HL-60/S4 treated with retinoic acid at 250 ng/mL for 4 days and 3 days (cell line): ENCODE measurements around the gene GOLGA6C.
"Not testable (repeated sequence)": the region's sequence is repeated elsewhere in the genome, so short reads cannot be mapped to it uniquely, and the experiment has no call there.

Source experiments
- in situ Hi-C: fragments of 300-500 bp; cut with MboI; formaldehyde crosslinking; loops from 2 replicates; pipeline ENCODE4 v1.7.0; 2022; ENCODE audit warnings: low sequenced_read_pairs

The GOLGA6C gene

DNA sequence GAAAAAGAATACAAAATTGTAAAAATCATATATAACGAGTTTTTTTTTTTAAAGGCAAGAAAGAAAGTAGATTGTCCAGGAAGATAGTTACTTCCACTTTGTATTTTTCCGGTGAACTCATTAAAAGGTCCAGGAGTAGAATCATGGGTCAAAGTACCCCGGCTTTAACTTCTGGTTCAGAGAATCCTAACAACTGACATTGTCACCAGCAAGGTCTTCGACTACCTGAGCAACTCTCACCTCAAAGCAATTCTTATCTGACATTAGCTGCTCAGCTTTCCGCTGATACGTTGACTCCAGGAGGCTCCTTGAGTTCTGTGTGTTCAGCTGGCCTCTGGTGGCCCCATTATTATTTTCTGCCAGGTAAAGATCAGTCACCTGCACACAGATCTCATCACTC lies 9.1 kb upstream of the GOLGA6C start:
- in situ Hi-C loops: not testable (repeated sequence)

DNA sequence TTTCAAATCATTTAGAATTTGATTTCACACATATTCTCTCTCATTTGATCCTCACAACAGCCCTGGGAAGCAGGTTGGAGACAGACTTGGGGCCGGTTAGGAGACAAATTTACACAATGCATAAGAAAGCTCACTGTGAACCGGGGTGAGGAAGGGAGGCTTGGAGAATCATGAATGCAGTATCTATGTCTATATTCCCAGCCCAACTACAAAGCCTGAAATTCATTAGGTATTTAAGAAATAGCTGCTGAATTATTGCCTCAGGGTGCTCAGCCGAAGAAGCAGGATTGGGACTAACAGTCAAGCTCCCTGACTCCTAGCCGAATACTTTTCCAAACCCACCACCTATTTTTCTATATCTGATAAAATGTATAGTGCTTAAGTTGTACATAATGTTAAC lies 8.4 kb upstream of the GOLGA6C start:
- in situ Hi-C loops: no loop called here

DNA sequence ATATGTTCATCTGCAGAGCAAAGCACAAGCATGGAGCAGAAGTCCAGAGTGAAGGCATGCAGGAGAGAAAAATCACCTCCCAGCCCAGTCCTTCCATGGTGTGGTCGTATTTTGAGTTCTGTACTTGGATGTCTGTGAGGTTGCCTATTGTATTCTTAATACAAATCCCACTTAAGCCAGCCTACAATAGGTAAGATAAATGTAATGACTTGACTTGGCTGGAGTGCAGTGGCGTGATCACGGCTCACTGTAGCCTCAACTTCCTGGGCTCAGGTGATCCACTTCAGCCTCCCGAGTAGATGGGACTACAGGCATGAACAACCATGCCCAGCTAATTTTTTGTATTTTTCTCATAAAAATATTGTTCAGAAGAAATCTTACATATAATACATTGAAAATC lies 6.8 kb upstream of the GOLGA6C start:
- in situ Hi-C loops: not testable (repeated sequence)

DNA sequence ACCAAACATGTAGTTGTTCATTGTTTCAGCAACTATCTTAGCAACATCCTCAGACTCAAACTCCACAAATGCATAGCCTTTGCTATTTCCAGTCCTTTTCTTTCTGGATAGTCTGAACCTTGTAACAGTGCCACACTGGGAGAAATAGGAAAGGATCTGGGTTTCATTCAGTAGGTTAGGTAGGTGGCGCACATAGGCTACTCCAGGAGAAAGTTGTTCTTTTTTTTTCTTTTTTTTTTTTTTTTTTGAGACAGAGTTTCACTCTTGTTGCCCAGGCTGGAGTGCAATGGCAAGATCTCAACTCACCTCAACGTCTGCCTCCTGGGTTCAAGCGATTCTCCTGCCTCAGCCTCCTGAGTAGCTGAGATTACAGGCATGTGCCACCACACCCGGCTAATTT lies 5.8 kb upstream of the GOLGA6C start:
- in situ Hi-C loops: not testable (repeated sequence)

DNA sequence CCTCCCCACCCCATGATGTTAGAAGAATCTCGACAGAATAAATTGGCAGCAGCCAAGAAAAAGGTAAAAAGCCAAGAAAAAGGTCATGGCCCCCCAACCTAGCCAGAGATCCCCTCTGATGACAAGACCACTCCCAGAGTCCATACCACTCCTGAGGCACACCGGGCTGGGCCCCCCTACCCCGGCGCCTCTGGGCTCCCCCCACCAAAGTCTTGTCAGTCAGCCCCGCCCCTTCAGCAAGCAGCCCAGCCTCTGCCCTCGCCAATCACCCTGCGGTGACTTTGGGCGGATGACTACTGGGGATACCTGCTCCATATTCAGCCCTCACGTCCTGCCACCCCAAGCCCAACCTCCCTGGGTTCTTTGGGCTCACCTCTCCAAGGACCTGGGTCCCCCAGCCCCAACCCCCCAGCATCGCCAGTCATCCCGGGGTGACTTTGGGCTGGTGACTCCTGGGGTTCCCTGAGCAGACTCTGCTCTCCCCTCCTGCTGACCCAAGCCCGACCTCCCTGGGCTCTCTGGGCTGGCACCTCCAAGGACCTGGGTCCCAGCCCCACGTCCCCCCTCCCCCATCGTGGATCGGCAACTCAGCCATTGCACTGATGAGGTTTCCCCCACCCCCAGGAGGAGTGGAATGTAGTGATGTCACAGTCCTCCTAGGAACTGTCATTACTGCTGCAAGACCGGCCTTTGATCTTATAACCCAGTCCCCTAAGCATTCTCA lies 648 bp downstream of the GOLGA6C start:
- in situ Hi-C loops: not testable (repeated sequence)

DNA sequence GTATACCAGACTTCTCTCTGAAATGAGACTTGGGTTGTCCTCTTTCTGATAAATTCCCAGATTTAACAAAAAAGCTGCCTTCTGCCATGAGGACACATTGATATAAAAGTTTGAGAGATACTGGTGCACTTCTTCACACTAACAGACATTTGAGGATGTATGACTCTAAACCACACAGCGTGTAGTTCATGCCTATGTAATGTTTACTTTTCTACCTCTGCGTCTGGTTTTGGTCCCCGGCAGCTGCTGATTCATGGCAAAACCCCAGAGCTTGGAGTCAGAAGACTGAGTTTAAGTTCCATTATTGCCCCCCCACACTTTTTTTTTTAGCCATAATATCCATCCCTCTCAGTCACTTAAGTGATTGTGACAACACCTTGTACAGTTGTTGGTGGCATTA lies 1.7 kb downstream of the GOLGA6C start:
- in situ Hi-C loops: not testable (repeated sequence)

DNA sequence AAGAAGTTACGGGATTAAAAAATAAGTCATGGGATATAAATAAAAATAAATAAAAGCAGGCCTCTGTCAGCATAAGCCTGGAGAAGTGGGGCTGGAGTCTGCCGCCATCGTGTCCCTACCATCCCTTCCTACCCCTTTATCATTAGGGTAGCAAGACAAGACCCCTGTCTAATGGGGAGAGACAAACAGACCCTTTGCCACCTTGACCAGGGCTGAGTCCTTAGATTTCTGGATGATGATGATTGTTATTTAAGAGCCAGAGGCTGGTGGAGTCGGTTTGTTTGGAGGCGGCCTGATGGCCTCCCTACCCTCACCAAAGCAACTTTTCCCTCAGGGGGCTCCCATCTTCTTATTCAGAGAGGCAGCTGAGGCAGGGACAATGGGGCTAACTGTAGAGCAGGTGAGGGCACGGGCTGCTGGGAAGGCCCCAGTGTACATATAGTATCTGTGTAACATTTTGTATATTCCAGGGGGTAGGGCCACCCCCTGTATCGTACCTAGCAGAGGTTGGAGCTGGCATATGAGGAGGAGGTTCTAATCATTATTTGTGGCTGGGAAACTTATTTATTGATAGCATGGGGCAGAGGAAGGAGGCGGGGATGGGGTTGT lies 15.7 kb downstream of the GOLGA6C start:
- in situ Hi-C loops: not testable (repeated sequence)

DNA sequence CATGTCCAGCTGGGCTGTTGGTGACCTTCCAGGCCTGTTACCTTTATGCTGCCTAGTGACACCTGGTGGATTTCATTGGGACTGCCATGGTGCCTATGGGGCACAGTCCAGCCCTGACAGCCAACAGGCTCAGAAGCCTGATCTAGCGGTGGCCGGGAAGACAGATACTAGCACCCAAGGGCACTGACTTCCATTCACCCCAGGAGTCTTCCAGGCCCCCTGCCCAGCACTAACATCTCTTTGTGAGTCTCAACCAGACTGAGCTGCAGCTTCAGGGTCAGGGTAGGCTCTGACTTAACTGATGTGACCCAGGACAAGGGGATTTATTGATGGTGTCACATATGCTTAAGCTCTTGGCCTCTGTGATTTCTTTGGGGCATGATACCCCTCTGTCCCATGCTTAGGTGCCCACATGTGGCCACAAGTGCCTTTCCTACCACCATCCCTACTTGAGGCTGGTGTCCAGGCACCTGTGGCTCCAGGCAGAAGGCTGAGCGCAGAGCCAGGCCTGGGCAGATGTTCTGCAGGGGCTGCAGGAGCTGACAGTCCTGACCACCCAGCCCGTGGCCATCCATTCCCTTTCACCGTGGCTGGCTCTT lies 16.5 kb downstream of the GOLGA6C start:
- in situ Hi-C loops: not testable (repeated sequence)

DNA sequence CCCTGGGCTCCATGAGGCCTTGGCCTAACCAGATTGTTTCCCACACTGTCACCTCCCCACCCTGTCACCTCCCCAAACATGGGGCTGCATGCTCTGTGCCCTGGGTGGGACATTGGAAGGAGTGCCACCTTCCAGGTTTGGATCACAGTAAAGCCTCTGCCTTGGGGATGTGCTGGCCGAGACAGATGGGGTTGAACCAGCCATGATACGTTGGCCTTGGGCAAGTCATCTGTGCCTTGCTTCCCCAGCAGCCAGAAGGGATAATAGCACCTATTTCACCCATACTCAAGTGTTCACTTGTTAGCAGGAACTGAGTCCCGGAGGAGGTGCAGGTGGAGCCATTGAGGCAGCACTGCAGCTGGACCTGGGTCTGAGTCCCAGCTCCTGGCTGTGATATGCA lies 17.5 kb downstream of the GOLGA6C start:
- in situ Hi-C loops: not testable (repeated sequence)

DNA sequence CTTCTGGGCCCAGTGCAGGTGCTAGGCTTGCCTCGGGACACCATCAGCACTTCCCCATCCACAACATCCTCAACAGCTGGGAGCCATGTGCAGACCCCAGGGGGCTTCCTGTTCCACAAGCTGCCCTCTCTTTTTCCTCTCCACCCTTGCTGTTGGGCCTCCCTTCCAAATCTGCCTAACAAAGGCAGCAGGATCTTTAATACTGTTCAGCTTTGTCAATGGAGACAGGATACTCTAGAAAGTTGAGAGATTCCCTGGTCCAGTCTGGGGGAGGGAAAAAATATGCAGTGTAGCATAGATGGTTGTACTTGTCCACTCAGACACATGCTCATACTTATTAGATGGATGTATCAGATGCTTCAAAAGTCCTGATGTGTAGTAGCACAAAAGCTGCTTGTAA lies 20.4 kb downstream of the GOLGA6C start:
- in situ Hi-C loops: not testable (repeated sequence)

DNA sequence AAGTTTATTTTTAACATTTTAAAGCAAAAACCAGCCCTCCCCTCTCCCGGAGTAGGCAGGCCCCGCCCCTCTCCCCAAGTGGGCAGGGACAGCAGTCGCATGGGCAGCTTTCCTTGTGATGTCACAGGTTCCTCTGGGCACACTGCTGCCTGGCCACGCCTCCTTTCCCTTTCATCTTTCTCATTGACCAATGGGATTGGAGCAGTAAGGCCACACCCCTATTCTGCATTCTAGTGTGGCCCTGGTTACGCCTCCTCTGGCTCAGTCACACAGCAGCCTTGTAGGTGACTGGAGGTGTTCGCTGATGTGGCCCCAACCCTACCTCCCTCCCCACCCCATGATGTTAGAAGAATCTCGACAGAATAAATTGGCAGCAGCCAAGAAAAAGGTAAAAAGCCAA lies 24.4 kb downstream of the GOLGA6C start, which contains the start of gene GOLGA6D:
Gene GOLGA6D (plus strand): TSS at position 264 of the 400 bp plus-strand sequence. CDS start 41 bp downstream, at position 305.
- in situ Hi-C loops: not testable (repeated sequence)

DNA sequence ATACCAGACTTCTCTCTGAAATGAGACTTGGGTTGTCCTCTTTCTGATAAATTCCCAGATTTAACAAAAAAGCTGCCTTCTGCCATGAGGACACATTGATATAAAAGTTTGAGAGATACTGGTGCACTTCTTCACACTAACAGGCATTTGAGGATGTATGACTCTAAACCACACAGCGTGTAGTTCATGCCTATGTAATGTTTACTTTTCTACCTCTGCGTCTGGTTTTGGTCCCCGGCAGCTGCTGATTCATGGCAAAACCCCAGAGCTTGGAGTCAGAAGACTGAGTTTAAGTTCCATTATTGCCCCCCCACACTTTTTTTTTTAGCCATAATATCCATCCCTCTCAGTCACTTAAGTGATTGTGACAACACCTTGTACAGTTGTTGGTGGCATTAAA lies 26.0 kb downstream of the GOLGA6C start:
- in situ Hi-C loops: not testable (repeated sequence)

DNA sequence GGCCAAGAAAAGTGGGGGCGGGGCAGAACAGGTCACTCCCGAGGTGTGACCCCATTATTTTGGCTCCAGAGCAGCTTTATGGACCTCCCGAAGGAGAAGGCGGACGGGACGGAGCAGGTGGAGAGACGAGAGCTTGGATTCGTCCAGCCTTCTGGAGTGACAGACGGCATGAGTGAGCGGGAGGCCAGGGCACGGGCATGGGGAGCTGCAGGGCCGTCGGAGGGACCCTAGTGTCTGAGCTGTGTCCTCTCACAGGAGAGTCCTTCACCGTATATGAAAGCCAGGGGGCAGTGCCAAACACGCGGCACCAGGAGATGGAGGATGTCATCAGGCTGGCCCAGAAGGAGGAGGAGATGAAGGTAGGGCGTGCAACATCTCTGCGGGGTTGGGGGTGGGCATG lies 35.5 kb downstream of the GOLGA6C start:
- in situ Hi-C loops: not testable (repeated sequence)

DNA sequence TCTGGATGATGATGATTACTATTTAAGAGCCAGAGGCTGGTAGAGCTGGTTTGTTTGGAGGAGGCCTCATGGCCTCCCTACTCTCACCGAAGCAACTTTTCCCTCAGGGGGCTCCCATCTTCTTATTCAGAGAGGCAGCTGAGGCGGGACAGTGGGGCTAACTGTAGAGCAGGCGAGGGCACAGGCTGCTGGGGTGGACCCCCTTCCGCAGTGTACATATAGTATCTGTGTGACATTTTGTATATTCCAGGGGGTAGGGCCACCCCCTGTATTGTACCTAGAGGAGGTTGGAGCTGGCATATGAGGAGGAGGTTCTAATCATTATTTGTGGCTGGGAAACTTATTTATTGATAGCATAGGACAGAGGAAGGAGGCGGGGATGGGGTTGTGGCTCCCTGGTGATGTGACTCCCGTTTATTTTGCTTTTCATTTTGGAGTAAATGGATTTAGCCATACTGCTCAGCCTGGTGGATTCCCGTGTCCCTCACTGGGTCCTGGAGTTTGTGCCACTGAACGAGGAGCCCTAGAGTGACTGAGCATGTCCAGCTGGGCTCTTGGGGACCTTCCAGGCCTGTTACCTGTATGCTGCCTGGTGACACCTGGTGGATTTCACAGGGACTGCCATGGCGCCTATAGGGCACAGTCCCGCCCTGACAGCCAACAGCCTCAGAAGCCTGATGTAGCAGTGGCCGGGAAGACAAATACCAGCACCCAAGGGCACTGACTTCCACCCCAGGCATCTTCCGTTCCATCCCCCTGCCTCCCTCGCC lies 40.6 kb downstream of the GOLGA6C start:
- in situ Hi-C loops: not testable (repeated sequence)

DNA sequence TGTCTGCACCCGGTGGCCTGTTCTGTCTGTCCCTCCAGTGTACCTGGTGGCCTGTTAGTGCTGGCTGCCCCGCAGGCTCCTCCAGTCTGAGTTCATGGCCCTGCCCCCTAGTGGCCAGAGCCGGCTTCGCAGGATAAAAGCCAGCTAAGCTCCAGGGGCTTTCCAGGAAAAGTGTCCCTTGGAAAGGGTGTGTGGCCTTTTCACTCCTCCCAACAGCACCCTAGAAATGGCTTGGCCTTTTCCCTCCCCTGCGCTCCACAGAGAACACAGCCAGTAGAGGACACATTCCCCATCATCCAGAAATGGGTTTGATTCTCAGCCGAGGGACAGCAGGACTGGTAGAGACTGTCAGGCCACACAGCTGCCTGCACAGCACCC lies 41.2 kb downstream of the GOLGA6C start:
- in situ Hi-C loops: not testable (repeated sequence)

DNA sequence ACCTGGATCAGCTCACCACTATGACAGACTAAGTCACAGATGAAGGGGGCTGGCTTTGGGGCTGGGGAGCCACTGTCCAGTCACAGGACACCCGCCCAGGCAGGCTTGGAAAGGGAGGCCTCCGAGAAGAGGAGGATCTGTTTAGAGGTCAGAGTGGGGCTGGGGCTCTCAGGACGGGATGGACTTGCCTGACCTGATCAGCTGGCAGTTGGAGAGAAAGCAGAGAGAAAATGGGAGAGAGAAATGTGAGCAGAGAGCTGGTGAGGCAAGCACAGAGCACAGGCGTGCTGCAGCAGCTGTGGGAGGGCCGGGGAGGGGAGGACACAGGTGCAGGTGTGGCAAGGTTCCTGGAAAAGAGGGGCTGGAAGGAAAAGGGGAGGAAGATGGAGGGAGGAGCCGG lies 41.9 kb downstream of the GOLGA6C start:
- in situ Hi-C loops: not testable (repeated sequence)

DNA sequence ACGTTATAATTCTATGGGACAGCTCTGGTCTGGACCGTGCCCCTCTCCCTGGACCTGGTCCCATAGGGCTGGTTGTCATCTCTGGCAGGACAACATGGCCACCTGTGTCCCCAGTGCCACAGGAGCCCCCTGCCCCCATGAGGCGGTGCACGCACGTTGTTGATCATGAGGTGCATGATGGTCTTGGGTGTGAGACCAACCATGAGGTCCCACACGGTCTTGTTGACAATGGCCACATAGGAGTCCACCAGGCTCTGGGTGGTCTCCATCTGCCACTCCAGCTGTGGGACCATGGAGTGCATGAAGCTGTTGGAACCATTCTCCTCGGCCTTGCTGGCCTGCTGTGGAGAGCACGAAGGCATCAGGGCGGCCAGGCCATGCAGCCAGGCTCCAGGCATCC lies 44.2 kb downstream of the GOLGA6C start:
- in situ Hi-C loops: no loop called here

DNA sequence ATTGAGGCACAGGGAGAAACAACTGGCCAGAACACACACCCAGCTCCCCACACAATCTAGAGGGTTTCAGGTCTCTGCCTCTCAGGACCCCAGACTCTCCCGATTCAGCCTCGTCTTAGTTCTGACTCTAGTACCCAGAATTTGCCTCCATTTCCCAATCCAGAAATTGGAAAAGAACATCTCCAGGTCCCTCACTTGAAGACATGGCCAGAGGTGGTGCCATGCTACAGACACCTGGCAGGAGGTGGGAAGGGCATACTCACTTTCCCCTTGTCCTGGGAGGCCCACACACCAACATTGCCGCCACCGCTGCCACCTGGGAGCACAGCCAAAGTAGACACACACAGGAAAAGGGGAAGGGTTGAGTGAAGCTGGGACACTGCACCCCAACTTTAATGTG lies 44.6 kb downstream of the GOLGA6C start:
- in situ Hi-C loops: not testable (repeated sequence)

DNA sequence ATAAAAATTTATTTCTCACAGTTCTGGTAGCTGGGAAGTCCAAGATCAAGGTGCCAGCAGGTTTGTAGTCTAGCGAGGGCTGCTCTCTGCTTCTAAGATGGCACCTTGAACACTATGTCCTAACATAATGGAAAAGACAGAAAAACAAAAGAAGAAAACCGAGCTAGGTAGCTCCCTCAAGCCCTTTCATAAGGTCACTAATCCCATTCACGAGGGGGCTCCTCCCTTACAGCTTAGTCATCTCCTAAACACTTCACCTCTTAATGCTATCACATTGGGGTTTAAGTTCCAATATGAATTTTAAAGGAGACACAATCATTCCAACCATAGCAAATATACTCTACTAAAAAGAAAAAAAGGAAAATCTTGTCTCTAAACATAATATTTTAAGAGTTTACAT lies 48.1 kb downstream of the GOLGA6C start:
- in situ Hi-C loops: no loop called here

DNA sequence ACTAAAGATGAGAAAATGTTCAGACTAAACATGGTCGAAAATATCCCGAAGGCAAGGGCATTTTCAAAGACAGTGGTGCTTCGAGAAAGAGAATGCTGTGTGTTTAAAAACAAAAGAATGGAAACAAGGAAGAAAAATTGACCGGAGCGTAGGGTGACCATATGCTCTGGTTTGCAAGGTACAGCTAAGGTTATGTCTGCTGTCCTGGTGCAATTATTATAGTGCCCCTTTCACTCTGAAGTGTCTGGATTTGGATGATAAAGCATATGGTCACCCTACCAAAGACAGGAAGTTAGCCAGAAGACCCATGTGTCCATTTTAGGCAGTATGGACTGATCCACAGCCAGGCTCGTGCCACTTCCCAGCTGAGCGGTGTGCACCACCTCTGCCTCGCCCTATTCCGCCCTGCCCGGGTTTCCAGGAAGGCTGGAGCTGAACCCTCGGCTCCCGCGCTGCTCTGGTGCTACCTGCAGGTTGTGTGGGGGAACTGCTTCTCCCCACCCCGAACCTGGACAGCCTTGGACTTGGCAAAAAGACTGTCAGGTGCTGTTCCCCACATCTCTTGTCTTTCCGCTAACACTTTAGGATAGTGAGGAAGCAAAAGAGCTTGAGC lies 49.8 kb downstream of the GOLGA6C start:
- in situ Hi-C loops: no loop called here

DNA sequence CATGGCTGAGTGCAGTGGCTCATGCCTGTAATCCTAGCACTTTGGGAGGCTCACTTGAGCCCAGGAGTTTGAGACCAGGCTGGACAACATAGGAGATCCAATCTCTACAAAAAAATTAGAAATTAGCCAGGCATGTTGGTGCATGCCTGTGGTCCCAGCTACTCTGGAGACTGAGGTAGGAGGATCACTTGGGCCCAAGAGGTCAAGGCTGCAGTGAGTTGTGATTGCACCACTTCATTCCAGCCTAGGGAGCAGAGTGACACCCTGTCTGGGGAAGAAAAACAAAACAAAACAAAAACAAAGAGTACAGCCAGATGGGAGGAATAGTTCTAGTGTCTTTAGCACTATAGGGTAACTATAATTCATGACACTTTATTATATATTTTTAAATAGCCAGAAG lies 51.6 kb downstream of the GOLGA6C start:
- in situ Hi-C loops: no loop called here
